Effector memory CD4-positive, alpha-beta T cell (primary cell): Measurements from ENCODE around the gene SGCA.

Experiments used
- DNase-seq, 3 donors: peaks; one replicate each; pipeline ENCODE4 v3.0.0-alpha.2; 2020
- H3K27ac ChIP-seq: 2 replicates; pipeline ENCODE4 v1.7.0; 2013; ENCODE audit warnings: mild to moderate bottlenecking, low read length, moderate library complexity; ENCODE audit not compliant: insufficient read depth, poor library complexity, severe bottlenecking
- H3K27me3 ChIP-seq: replicated peaks from 2 replicates; pipeline ENCODE4 v1.7.0; 2013; ENCODE audit warnings: mild to moderate bottlenecking, low read length; ENCODE audit not compliant: insufficient read depth, control insufficient read depth, poor library complexity, severe bottlenecking
- H3K36me3 ChIP-seq: 2 replicates; pipeline ENCODE4 v1.7.0; 2013; ENCODE audit warnings: mild to moderate bottlenecking, low read length, moderate library complexity; ENCODE audit not compliant: control insufficient read depth, insufficient read depth
- H3K4me1 ChIP-seq: 2 replicates; pipeline ENCODE4 v1.7.0; 2013; ENCODE audit warnings: low read length, mild to moderate bottlenecking; ENCODE audit not compliant: control insufficient read depth, insufficient read depth, poor library complexity, severe bottlenecking
- H3K4me3 ChIP-seq: 2 replicates; pipeline ENCODE4 v1.7.0; 2013; ENCODE audit warnings: low read length, low read depth, mild to moderate bottlenecking; ENCODE audit not compliant: insufficient read depth, poor library complexity, severe bottlenecking
- H3K9me3 ChIP-seq: 2 replicates; pipeline ENCODE4 v1.7.0; 2013; ENCODE audit warnings: mild to moderate bottlenecking, low read length, moderate library complexity; ENCODE audit not compliant: control insufficient read depth

The SGCA gene

GRCh38 chr17:50127697-50128361 lies 38.0 kb upstream of the SGCA start:
- Histone ChIP-seq H3K27ac (no peak overlapping the region), H3K27me3 (no peaks in the 10 kb centered on the region), H3K4me3 (no peak overlapping the region), H3K36me3 (no peaks in the 10 kb centered on the region), H3K9me3 (no peaks in the 10 kb centered on the region), H3K4me1 (peaks cover 21% of the 10 kb centered on the region)
- DNase-seq = no peak

GRCh38 chr17:50128441-50129352 lies 37.1 kb upstream of the SGCA start:
- no peaks in the 10 kb centered on the region for H3K27me3 ChIP-seq
- peak overlapping the region; percentile 49 for H3K4me3 ChIP-seq
- H3K4me1 ChIP-seq = peaks cover 21% of the 10 kb centered on the region
- H3K9me3 ChIP-seq = no peaks in the 10 kb centered on the region
- DNase-seq = no peak
- no peaks in the 10 kb centered on the region for H3K36me3 ChIP-seq
- no peak overlapping the region for H3K27ac ChIP-seq

- Histone ChIP-seq H3K36me3 (peaks cover under 1% of the 10 kb centered on the region), H3K9me3 (no peaks in the 10 kb centered on the region), H3K27me3 (no peaks in the 10 kb centered on the region), H3K4me1 (peaks cover 21% of the 10 kb centered on the region), H3K4me3 (peak overlapping the region; percentile 49), H3K27ac (no peak overlapping the region)
- no peak for DNase-seq
Measured at GRCh38 chr17:50129353-50129727, 36.5 kb upstream of the SGCA start.

- no peaks in the 10 kb centered on the region for H3K27me3 ChIP-seq
- DNase-seq = peak; percentile 36 to 46 (median 44)
- peak within 1 kb of the TSS; percentile 32 for H3K27ac ChIP-seq
Measured at GRCh38 chr17:50129728-50130558, 35.9 kb upstream of the SGCA start, which contains the start of gene SAMD14. Gene SAMD14 (minus strand): TSS chr17:50130160. CDS start chr17:50124959, 5,201 bp downstream.

GRCh38 chr17:50130559-50131305 lies 35.1 kb upstream of the SGCA start:
- Histone ChIP-seq H3K36me3 (peaks cover 13% of the 10 kb centered on the region), H3K27me3 (no peaks in the 10 kb centered on the region), H3K27ac (no peak overlapping the region), H3K4me1 (peaks cover 21% of the 10 kb centered on the region), H3K4me3 (peak overlapping the region; percentile 62), H3K9me3 (no peaks in the 10 kb centered on the region)
- DNase-seq = no peak

More at GRCh38 chr17:50129728-50130558, 35.9 kb upstream of the SGCA start, which contains the start of gene SAMD14:
- peak within 1 kb of the TSS; percentile 62 for H3K4me3 ChIP-seq
- peaks cover 21% of the 10 kb centered on the region for H3K4me1 ChIP-seq
- peaks cover 7% of the 10 kb centered on the region for H3K36me3 ChIP-seq
- H3K9me3 ChIP-seq = no peaks in the 10 kb centered on the region

GRCh38 chr17:50132104-50132794 lies 33.6 kb upstream of the SGCA start:
- Histone ChIP-seq H3K27me3 (no peaks in the 10 kb centered on the region), H3K9me3 (no peaks in the 10 kb centered on the region), H3K4me3 (no peak overlapping the region), H3K27ac (no peak overlapping the region), H3K4me1 (peaks cover 21% of the 10 kb centered on the region), H3K36me3 (peaks cover 27% of the 10 kb centered on the region)
- no peak for DNase-seq

GRCh38 chr17:50133028-50133768 lies 32.6 kb upstream of the SGCA start:
- H3K27me3 ChIP-seq = no peaks in the 10 kb centered on the region
- H3K36me3 ChIP-seq = peaks cover 37% of the 10 kb centered on the region
- H3K27ac ChIP-seq = no peak overlapping the region
- H3K4me3 ChIP-seq = no peak overlapping the region
- no peak for DNase-seq
- H3K9me3 ChIP-seq = no peaks in the 10 kb centered on the region
- H3K4me1 ChIP-seq = peaks cover 21% of the 10 kb centered on the region

- Histone ChIP-seq H3K36me3 (peaks cover 42% of the 10 kb centered on the region), H3K4me1 (peaks cover 23% of the 10 kb centered on the region), H3K4me3 (no peak overlapping the region), H3K27ac (no peak overlapping the region), H3K27me3 (no peaks in the 10 kb centered on the region), H3K9me3 (no peaks in the 10 kb centered on the region)
- DNase-seq = no peak
Measured at GRCh38 chr17:50133769-50134099, 32.1 kb upstream of the SGCA start.
